Measurements from ENCODE around the gene CBY2.

Gene CBY2

DNA sequence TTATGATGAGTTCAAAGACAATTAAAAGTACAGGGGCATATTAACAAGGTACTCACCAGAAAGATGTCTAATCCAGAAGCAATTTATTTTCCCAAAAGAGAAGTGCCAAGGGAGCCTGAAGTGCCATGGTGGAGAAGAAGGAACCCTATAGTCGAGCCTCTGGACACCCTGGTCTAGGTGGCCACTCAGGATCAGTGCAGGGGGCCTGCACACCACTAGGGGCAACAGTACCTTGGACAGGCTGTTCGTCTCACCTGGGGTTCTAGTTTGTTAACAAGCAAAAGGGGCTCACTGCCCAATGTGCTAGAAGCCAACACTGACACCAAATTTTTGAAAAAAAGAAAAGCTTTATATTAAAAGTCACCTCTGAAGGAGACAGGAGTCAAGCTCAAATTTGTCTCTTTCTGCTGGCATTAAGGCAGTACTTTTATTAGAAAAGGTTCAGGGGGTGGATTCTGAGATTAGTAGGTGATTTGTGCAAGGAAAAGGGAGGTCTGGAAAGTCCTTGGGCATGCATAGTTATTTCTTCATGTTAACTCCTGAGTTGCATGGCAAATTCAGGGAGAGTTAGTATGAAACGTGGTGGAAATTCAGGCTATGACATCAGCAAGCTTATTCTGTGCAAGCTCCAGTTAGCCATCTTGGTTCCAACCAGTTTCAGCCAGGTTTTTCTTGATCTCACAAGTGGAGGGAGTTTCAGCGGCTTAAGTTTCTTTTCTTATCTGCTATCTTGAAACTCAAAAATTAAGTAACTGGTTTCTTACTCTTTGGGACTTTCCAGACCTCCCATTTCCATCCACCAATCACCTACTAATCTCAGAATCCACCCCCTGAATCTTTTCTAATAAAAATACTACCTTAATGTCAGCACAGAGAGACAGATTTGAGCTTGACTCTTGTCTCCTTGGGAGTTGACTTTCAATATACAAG, 884 bp upstream of the CBY2 start:
- DNase-seq (ENCODE audit: low spot score) = no peak

DNA sequence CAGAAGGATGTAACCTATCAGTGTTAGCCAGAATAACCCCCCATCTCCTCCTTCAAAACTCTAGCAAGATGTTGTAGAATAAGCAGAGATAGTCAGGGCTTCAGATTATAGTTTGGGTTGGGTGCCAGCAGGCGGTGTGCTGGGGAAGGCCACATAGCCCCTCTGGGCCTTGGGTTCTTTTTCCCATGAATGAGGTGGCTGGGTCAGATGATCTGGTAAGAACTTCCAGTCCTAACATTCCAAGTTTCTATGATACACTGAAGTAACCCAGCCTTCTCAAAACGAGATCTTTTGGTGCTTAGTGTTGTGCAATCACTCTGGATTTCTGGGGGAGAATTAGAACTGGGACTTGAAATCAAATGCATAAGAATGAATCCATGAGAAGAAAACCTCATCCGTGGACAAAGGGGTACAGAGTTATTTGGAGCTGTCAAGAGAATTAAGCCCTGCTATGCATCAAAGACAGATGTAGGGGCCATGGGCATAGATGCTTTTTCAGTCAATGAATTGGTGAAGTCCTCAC, 810 bp downstream of the CBY2 start:
- DNase-seq (ENCODE audit: low spot score) = no peak

DNA sequence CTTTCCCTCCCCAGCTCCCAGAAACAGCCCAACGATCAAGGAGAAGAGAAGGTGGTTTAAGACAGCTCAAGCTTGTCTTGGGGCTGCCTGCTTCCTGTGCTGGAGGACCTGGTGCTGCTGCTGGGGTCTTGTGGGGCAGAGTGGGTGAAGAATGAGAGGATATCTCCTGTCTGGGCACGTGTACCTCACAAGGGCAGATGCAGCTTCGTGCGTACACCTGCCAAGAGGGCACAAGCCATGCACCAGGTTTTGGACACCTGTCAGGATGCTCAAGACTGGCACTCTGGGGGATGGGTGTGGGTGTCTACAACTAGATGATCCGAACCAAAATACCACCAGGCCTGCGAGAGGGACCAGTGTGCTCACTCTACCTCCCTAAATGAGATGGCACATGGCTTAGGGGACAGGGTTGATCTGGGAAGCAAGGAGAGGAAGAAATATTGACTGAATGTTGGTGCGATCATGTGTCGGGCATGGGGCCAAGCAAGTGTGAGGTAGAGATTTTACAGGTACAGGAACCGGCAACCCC, 2.2 kb downstream of the CBY2 start:
- DNase-seq (ENCODE audit: low spot score) = no peak

DNA sequence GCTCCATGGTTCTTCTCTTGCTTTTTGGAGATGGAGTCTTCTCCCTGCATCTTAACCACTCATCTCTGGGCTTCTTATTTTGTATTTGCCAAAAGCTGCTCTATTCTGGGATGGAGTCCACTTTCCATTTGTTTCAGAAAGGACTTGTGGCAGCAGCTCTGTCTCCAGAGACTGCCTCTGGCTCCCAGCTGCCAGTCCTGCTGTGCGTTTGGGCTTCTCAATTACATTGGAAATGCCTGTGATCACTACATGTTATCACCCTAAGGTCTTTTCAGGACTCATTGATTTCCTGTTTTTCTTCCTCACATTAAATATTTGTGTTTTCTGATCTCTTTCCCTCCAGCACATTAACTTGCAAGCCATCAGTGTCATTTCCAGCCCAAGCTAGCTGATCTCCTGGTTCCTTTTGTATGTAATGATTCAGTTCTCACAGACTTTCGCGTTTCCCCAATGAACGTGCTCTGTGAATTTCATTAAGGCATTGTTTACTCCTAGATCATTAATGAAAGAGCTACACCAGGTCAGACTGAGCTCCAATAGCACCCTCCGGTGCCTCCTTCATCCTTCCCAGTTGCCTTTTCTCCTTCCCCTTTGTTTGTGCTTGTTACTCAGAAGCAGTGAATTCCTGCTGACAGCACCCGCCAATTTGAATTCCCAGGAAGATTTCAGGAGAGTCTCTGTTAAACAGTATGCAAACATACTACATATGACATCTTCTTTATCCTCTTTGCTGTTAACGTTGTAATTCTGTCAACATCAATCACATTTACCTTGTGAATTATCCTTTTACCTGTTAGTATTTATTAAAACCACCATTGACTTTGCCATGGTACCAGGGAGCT, 3.0 kb downstream of the CBY2 start:
- no peak for DNase-seq (ENCODE audit: low spot score)

DNA sequence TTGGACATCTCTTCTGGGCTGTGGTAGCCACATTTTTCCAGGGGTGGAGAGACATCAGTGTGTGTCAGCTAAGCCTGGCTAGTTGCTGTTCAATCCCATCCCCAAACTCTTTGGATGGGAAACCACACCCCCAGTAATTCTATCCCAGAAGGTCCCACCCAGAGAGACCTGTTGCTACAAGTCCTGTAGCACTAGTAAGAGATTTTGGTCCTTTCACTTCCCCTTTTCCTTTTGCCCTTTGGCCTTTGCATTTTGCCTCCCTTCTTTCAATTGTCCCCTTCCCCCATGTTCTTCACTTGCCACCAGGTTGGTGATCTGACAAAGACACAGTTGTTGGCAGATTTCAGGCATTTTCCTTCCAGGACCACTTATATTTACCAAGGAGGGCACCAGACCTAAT, 3.8 kb downstream of the CBY2 start:
- no peak for DNase-seq (ENCODE audit: low spot score)

DNA sequence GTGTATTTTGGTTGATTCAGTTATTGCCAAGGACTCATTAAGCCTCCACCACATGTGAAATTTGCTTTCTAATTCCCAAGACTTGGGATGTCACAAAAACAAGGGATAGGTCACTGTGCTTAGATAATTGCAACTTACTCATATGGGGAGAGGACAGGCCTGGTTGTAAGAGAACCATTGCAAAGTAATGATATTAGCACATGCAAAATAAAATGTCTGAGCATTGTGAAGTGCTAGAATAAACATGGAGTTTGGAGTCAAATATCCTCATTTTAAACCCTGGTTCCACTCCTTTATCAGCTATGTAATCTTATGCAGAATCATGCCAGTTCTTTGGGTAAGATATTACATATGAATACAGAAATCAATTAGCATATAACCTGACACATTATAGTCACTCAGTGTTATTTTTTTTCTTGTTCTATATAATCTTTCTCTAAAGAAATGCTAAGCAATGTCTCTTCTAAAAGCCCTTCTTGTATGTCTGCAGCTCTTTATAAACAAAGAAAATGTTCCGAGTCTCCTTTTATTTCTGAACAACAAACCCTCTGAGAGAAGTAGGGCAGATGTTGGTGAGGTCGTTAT, 5.5 kb downstream of the CBY2 start:
- DNase-seq (ENCODE audit: low spot score) = no peak

DNA sequence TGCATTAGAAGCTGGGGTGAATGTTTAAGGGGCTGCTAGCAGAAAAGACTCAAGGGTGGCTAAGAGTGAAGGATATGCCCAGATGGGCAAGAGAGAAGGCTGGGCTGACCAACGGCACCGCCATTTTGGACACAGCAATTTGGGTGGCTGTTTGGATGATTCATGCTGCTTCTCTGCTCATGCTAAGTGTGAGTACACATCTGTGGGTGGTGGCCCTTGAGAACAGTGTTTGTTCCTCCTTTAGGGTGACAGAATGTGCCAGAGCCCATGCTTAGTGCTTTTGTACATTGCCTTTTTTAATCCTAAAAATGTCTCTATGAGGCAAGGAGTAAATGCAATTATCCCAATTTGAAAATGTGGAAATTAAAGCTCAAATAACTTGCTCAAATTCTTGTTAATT, 9.8 kb downstream of the CBY2 start:
- DNase-seq (ENCODE audit: low spot score) = no peak

DNA sequence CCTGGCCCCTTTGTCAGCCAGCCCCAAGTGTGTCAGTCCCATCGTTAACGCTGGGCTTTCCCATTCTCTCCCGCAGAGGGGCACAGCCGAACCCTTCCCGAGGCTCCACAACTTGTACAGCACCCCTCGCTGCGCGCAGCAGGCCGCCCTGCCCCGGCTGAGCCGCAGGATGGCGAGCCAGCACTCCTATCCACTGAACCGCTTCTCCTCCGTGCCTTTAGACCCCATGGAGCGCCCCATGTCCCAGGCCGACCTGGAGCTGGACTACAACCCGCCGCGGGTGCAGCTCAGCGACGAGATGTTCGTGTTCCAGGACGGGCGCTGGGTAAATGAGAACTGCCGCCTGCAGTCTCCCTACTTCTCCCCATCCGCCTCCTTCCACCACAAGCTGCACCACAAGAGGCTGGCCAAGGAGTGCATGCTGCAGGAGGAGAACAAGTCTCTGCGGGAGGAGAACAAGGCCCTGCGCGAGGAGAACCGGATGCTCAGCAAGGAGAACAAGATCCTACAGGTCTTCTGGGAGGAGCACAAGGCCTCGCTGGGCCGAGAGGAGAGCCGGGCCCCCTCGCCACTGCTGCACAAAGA, 11.1 kb downstream of the CBY2 start:
- no peak for DNase-seq (ENCODE audit: low spot score)

DNA sequence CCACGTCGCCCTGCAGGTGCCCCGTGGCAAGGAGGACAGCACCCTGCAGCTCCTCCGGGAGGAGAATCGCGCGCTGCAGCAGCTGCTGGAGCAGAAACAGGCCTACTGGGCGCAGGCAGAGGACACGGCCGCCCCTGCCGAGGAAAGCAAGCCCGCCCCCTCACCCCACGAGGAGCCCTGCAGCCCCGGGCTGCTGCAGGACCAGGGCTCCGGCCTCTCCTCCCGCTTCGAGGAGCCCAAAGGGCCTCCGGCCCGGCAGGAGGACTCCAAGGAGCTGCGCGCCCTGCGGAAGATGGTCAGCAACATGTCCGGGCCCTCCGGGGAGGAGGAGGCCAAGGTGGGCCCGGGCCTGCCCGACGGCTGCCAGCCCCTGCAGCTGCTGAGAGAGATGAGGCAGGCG, 11.6 kb downstream of the CBY2 start:
- no peak for DNase-seq (ENCODE audit: low spot score)

DNA sequence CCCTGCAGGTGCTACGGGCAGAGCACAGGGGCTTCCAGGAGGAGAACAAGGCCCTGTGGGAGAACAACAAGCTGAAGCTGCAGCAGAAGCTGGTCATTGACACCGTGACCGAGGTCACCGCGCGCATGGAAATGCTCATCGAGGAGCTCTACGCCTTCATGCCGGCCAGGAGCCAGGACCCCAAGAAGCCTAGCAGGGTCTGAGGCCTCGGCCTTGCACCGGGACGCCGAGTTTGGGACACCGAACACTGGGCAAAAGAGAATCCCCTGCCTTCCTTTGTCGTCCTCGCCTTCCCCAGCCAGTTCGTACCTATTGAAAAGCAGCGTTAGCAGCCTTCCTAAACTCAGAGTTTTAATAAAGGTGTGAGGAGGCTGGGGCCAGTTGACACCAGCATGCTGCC, 12.1 kb downstream of the CBY2 start:
- DNase-seq (ENCODE audit: low spot score) = no peak

DNA sequence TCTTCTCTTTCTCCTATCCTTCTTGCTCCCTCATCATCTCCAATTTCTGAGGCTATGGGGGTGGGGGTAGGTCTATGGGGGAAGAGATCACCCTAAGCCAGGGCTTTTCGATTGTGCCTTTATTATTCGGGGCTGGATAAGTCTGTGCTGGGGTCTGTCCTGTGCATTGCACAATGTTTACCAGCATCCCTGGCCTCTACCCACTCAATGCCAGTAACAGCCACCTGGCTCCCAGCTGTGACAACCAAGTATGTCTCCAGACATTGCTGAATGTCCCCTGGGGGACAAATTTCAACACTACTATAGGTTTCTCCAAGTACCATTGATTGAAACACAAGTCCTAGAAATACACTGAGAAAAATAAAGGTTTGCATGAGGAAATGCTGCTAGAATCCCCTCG, 13.2 kb downstream of the CBY2 start:
- DNase-seq (ENCODE audit: low spot score) = no peak

DNA sequence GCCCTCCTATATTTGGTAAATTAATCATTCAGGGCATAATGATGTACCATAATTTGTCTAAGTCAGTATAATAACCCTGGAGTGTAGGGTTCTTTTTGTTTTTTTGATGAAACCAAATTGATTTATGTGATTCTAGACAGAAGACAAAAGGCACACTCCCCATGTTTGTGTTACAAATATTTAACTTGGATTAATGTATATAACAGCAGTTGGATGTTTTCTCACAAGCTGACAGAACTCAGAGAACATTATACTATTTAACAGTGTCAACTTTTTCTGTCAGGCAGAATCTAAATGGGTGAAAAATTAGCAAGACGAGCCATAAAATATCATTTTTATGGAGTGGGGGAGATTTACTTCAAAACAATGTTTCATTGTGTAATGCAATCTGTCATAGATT, 15.2 kb downstream of the CBY2 start:
- DNase-seq (ENCODE audit: low spot score) = no peak

DNA sequence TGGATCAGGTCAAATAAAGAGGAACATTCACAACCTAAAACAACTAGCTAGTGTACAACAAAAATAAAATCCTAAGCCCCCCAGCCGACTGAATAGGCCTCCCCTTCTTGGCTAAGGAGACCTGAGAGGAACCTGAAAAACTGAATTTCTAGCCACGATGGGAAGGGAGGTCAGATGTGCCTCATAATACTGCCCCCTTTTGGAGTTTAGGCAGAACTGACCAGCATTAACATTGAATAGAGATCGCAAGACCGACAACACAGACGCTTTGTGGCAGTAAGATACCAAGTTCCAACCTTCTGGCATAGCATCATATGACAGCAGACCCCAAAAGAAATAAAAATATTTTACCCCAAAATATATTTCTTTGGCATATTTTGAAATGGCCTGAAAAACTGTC, 15.9 kb downstream of the CBY2 start:
- DNase-seq (ENCODE audit: low spot score) = no peak

DNA sequence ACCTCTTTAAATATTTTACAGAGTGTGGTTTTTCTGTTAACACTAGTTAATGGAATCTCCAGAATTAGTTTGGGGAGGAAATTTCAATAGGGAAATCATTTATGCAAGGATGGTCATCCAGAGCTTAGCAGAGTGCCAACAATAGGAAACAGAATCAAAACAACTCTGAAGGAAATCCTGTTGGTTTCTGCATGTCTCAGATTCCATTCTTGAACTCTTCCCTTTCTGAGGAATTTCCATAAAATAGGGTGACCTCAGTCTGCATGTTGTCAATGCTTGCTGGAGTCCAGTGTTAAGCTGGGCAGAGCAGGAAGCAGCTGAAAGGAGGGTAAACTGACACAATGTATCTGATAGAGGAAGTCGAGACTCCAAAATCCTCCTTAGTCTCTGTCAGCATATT, 16.9 kb downstream of the CBY2 start:
- DNase-seq (ENCODE audit: low spot score) = no peak

DNA sequence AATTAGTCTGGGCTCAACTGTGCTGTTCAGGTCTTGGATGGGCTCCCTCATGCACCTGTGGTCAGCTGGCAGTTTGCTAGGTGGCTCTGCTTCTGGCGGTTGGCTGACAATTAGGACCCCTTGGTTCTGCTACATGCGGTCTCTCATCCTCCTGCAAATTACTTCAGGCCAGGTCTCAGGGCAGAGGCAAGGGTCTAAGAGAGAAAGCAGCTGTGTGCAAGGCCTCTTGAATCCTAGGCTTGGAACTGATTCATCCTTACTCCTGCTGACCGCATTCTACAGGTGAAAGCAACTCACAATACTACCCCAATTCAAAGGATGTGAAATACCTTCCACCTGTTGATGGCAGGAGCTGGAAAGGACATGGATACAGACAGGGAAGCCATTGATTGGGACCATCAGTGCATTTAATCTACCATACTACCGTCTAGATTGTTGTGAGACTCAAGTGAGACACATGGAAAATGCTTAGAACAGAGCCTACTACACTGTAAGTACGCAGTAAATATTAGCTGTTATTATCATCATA, 19.1 kb downstream of the CBY2 start:
- no peak for DNase-seq (ENCODE audit: low spot score)

DNA sequence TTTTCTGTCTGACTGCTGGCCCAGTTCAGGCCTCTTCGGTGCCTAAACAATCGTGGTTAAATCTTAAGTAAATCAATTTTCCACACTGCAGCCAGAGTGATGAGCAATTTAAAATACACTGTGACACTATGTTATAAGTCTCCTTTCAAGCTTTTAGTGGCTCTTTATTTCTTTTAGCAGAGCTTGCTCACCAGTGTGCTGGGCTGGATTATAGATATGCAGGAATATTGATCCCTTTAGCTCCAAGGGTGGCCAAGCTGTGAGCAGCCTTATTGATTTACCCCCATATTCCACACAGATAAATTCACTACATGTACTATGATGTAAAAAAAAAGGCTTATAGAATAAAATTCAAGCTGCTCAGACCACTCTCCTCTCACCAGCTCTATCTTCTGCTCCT, 21.7 kb downstream of the CBY2 start:
- DNase-seq (ENCODE audit: low spot score) = no peak

DNA sequence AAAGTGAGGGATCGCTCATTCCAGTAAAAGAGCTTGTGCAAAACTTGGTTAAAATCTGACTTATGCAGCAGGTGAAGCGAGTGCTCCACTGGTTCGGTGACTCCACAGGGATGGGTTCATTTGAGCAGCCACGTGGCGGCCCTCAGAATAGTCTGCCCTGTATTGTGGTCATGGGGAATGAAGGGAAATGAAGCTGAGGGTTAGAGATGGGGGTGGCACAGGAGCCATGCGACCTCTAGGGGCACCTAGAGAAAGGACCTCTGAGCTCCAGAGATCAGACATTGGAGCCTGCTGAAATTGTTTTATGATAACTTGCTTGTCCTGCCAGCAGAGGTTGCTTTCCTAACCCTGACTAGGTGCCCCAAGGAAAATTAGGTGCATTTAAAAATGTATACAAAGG, 26.6 kb downstream of the CBY2 start:
- DNase-seq (ENCODE audit: low spot score) = no peak

DNA sequence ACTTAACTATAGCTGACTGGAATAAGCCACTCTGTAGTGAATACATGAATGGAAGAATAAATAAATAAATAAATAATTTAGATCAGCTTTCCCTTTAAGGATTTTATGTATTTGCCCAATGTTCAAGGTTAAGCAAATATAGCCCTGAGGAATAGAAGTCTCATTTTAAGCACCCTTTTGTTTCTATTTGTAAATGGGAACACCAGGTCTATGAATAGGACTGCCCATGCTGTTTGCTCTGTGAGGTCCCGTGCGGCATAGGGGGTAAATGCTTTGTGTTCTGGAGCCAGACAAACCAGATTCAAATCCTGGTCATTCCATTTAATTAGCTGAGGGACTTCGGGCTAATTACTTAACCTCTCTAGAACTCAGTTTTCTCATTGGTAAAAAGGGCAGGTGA, 29.3 kb downstream of the CBY2 start:
- no peak for DNase-seq (ENCODE audit: low spot score)

DNA sequence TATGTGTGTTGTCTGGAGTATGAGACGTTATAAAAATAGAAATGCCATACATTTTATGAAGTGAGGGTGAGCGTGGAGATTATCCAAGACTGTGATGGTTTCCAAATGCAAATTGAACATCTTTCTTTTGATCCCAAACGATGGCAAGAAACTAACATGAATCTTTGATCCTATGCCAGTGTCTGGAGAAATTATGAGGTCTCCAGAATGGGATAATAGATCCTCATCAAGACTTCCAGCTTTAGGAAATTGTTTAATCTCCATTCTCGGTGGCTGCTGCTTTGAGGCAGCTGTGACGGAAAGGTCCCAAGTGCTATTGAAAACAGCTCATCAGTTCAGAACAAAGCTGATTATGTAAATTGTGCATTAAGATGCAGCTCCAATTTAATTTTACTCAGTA, 30.8 kb downstream of the CBY2 start:
- no peak for DNase-seq (ENCODE audit: low spot score)

DNA sequence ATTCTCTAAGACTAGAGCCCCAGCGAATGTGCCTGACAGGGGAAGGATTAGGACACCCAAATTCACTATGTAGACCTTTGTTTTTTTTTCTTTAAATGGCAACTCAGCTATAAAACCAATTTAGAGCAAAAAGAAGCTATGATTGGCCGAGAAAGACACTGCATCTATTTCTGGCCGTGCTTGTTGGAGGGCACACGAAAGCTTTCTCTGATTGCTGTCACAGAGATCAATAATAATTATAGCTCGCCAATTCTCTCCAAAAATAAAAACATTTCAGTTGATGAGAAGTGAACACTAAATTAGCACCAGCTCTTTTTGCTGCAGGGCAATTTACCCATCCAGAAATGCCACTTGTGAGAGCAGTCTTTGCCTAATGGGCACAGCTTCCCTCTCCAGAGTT, 31.2 kb downstream of the CBY2 start:
- no peak for DNase-seq (ENCODE audit: low spot score)

DNA sequence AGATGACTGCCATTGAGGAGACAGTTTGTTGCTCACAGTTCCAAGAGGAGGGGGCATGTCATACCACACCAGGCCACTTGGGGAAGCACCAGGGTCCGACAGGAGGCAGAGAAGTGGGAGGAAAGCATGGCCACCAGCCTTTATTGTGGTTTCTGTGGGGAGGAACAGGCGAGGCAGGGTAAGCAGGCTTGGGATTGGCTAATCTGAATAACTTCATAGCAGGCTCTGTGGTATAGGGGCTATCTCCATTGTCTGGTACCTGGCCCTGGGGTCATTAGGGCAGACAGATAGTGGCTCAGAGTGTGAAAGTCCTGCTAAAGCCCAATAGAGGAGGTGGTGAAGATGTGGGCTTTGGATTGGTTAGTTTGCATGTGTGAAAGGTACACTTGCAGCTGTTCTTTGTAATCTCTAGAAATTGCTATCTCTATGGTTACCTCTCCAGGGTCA, 35.5 kb downstream of the CBY2 start:
- no peak for DNase-seq (ENCODE audit: low spot score)

DNA sequence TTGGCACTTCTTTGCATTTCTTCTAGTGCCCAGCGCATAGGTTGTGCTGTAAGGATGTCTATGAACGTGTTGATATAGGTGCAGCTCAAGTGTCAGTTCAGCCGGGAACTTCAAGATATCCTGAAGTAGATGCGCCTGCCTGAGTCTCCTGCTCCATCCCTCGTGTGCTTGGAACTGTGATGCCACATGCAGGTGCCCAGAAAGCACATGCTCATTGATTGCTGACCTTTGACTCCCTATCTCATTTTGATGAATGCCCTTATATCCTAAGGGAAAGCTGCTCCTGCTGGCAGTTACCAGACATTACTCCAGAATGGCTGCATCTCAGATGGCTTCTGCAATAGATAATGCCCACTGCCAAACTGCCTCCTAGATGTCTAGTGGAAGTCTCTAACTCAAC, 40.9 kb downstream of the CBY2 start:
- DNase-seq (ENCODE audit: low spot score) = no peak
